ENCODE data around the gene MCF2L2.

DNA sequence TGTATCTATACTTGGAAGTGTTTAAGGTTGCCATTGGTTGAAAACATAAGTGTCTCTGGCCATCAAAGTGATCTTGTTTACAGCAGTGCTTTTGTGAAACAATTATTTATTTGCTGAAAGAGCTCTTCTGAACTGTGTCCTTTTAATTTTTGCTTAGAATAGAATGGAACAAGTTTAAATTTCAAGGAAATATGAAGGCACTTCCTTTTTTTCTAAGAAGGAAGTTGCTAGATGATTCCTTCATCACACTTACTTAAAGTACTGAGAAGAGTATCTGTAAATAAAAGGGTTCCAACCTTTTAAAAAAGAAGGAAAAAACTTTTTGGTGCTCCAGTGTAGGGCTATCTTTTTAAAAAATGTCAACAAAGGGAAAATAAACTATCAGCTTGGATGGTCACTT is 155.6 kb downstream of the MCF2L2 start:
- TF ChIP-seq, protein P1, sequence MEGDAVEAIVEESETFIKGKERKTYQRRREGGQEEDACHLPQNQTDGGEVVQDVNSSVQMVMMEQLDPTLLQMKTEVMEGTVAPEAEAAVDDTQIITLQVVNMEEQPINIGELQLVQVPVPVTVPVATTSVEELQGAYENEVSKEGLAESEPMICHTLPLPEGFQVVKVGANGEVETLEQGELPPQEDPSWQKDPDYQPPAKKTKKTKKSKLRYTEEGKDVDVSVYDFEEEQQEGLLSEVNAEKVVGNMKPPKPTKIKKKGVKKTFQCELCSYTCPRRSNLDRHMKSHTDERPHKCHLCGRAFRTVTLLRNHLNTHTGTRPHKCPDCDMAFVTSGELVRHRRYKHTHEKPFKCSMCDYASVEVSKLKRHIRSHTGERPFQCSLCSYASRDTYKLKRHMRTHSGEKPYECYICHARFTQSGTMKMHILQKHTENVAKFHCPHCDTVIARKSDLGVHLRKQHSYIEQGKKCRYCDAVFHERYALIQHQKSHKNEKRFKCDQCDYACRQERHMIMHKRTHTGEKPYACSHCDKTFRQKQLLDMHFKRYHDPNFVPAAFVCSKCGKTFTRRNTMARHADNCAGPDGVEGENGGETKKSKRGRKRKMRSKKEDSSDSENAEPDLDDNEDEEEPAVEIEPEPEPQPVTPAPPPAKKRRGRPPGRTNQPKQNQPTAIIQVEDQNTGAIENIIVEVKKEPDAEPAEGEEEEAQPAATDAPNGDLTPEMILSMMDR (conservative IDR thresholded peaks at IDR 0.05 in 1 of 2, IDR thresholded peaks at IDR 0.05 in 1 of 2; ENCODE audit: extremely low read depth in 1 of 2, insufficient read depth in 1 of 2, low read depth in 1 of 2, low read length in 2 of 2) = no peak
- no peak for TF ChIP-seq EZH2 (IDR thresholded peaks at IDR 0.05; ENCODE audit: borderline replicate concordance, low read length)
